A673 (cell line): ENCODE measurements around the gene SP7. TPM values are rescaled to one million over a fixed set of nuclear protein-coding genes. Genes with fewer than 3 reads are reported as not detected.
A peak's percentile ranks its signal among the peaks of the same experiment; 100 is the strongest.
"Not testable (repeated sequence)": the region's sequence is repeated elsewhere in the genome, so short reads cannot be mapped to it uniquely, and the experiment has no call there.

Source experiments
- BruUV-seq: library from RNA; stranded (reverse); fragments of 400-500 nt; replicated peaks from 2 replicates; lab custom pipeline; 2021; lab: Mats Ljungman, UMichigan
- CTCF ChIA-PET: fragments of 300-600 bp; sonication (Branson Sonifier 250); formaldehyde crosslinking; loops from one replicate; lab custom pipeline; 2022; ENCODE audit warnings: antibody characterized with exemption; lab: Charles Lee
- POLR2A ChIA-PET: fragments of 300-600 bp; sonication (Branson Sonifier 250); formaldehyde crosslinking; loops from one replicate; lab custom pipeline; 2022; ENCODE audit warnings: antibody characterized with exemption; ENCODE audit not compliant: low non-redundant PET; lab: Charles Lee
- DNase-seq: peaks from one replicate; pipeline ENCODE4 v3.0.0-alpha.2; 2015; ENCODE audit warnings: low spot score
- H3K27ac ChIP-seq: fragments of 200-600 bp; sonication (generic); 2 replicates; pipeline ENCODE4 v1.5.1; 2016; ENCODE audit warnings: mixed run types, low read depth, mild to moderate bottlenecking, mixed read lengths, antibody characterized with exemption, low read length; ENCODE audit not compliant: poor library complexity, severe bottlenecking
- H3K27me3 ChIP-seq: fragments of 200-600 bp; sonication (generic); replicated peaks from 2 replicates; pipeline ENCODE4 v1.6.1; 2017; ENCODE audit warnings: mixed run types, low read depth, mild to moderate bottlenecking, mixed read lengths, antibody characterized with exemption, low read length; ENCODE audit not compliant: insufficient read depth, poor library complexity
- H3K36me3 ChIP-seq: fragments of 200-600 bp; sonication (generic); 2 replicates; pipeline ENCODE4 v1.6.1; 2016; ENCODE audit warnings: mixed run types, mild to moderate bottlenecking, mixed read lengths, antibody characterized with exemption, low read length; ENCODE audit not compliant: insufficient read depth, poor library complexity, severe bottlenecking
- H3K4me1 ChIP-seq: fragments of 200-600 bp; sonication (generic); 2 replicates; pipeline ENCODE4 v1.6.1; 2017; ENCODE audit warnings: mixed run types, mild to moderate bottlenecking, mixed read lengths, antibody characterized with exemption, low read length; ENCODE audit not compliant: insufficient read depth, poor library complexity, severe bottlenecking
- H3K4me3 ChIP-seq: fragments of 200-600 bp; sonication (generic); 2 replicates; pipeline ENCODE4 v1.5.1; 2016; ENCODE audit warnings: low read depth, mixed run types, mild to moderate bottlenecking, mixed read lengths, low read length; ENCODE audit not compliant: poor library complexity, severe bottlenecking
- H3K9me3 ChIP-seq: fragments of 200-600 bp; sonication (generic); 2 replicates; pipeline ENCODE4 v1.6.1; 2016; ENCODE audit warnings: mixed run types, low read depth, mild to moderate bottlenecking, mixed read lengths, antibody characterized with exemption, low read length; ENCODE audit not compliant: poor library complexity, severe bottlenecking
- CTCF ChIP-seq: fragments of 300-800, 200-600 bp; sonication (generic); conservative IDR thresholded peaks from 2 replicates; pipeline ENCODE4 v1.5.1; 2017; ENCODE audit warnings: low read depth, mild to moderate bottlenecking, antibody characterized with exemption, low read length, moderate library complexity, mixed read lengths
- EZH2 ChIP-seq: fragments of 200-600 bp; sonication (generic); IDR thresholded peaks from 2 replicates; pipeline ENCODE4 v1.6.1; 2017; ENCODE audit warnings: borderline replicate concordance, low read depth, mild to moderate bottlenecking, mixed read lengths, antibody characterized with exemption, low read length; ENCODE audit not compliant: poor library complexity, severe bottlenecking
- intact Hi-C: fragments of 100-400 bp; cut with micrococcal nuclease; formaldehyde crosslinking; loops from one replicate; pipeline ENCODE4 v1.10.0; 2022; ENCODE audit not compliant: unreplicated experiment
- total RNA-seq: library from RNA; stranded (reverse); gene quantifications from 2 replicates; pipeline ENCODE4 v1.2.3, GENCODE V29; 2021

The SP7 gene
- total RNA-seq, 1 experiment from 2014 or later: not detected

- ChIA-PET CTCF (interaction anchor here (0.7 to 1.8 kb wide), 2 partner anchors 23 to 86 kb away, joined by 4 to 11 read pairs; partner anchors contain the start of gene AAAS), POLR2A (interaction anchor here (0.6 kb wide), 1 partner anchor 119 kb away, joined by 15 read pairs; no protein-coding TSS in a partner anchor)
- Histone ChIP-seq H3K27ac (no peak overlapping the region), H3K36me3 (peaks cover 33% of the 10 kb centered on the region), H3K27me3 (no peaks in the 10 kb centered on the region), H3K9me3 (no peaks in the 10 kb centered on the region), H3K4me1 (peaks cover 13% of the 10 kb centered on the region), H3K4me3 (peak overlapping the region; percentile 73)
- DNase-seq: peak; percentile 17
- intact Hi-C loops: no loop called here
- BruUV-seq: no TSS peak
- no peak for TF ChIP-seq EZH2
- TF ChIP-seq CTCF: no peak
These were observed 37.1 kb downstream of the SP7 start for GRCh38 chr12:53299101-53299453.

GRCh38 chr12:53298164-53298563 is 38.0 kb downstream of the SP7 start:
- Histone ChIP-seq H3K4me3 (no peak overlapping the region), H3K4me1 (peaks cover 13% of the 10 kb centered on the region), H3K27me3 (no peaks in the 10 kb centered on the region), H3K36me3 (peaks cover 40% of the 10 kb centered on the region), H3K27ac (no peak overlapping the region), H3K9me3 (no peaks in the 10 kb centered on the region)
- no TSS peak for BruUV-seq
- POLR2A ChIA-PET: no interaction called here
- CTCF ChIA-PET: interaction anchor here (1.8 kb wide), 1 partner anchor 23 kb away, joined by 11 read pairs; the partner anchor contains the start of gene AAAS
- TF ChIP-seq CTCF: no peak
- no peak for DNase-seq
- intact Hi-C loops: no loop called here

GRCh38 chr12:53297106-53297505 is 39.0 kb downstream of the SP7 start:
- H3K27me3 ChIP-seq, H3K4me3 ChIP-seq, H3K27ac ChIP-seq, H3K9me3 ChIP-seq, CTCF ChIA-PET, BruUV-seq, intact Hi-C loops, DNase-seq: not testable (repeated sequence)
- Histone ChIP-seq H3K36me3 (peaks cover 44% of the 10 kb centered on the region), H3K4me1 (peaks cover 13% of the 10 kb centered on the region)
- POLR2A ChIA-PET: interaction anchor here (0.6 kb wide), 1 partner anchor 800 kb away, joined by 5 read pairs; no protein-coding TSS in a partner anchor

GRCh38 chr12:53295891-53296219 is 40.3 kb downstream of the SP7 start:
- ChIA-PET CTCF (interaction anchor here (0.9 to 1.2 kb wide), 2 partner anchors 26 to 82 kb away, joined by 8 to 9 read pairs; partner anchors contain the start of gene AAAS), POLR2A (no interaction called here)
- TF ChIP-seq EZH2: no peak
- Histone ChIP-seq H3K4me1 (peaks cover 13% of the 10 kb centered on the region), H3K36me3 (peaks cover 48% of the 10 kb centered on the region), H3K27me3 (no peaks in the 10 kb centered on the region), H3K9me3 (no peaks in the 10 kb centered on the region), H3K27ac (peak overlapping the region; percentile 50), H3K4me3 (peak overlapping the region; percentile 57)
- no peak for DNase-seq
- intact Hi-C loops: no loop called here
- TSS peak; percentile 49 for BruUV-seq
